ENCODE data around the gene GLB1L3.

GRCh38 chr11:134313821-134314607 is 37.8 kb downstream of the GLB1L3 start:
- TF ChIP-seq CTCF (IDR thresholded peaks at IDR 0.05; ENCODE audit: extremely low read depth in 1 of 2, insufficient read depth in 1 of 2, low read depth in 1 of 2, low read length in 2 of 2): no peak
- TF ChIP-seq POLR2AphosphoS5 (IDR thresholded peaks at IDR 0.05; ENCODE audit: insufficient read depth, low read depth, low read length): no peak
- no peak for TF ChIP-seq MYC (IDR thresholded peaks at IDR 0.05; ENCODE audit: low read depth, low read length)
- no peak for TF ChIP-seq EZH2 (IDR thresholded peaks at IDR 0.05; ENCODE audit: borderline replicate concordance, low read depth, low read length, severe bottlenecking)
- no peak for TF ChIP-seq POLR2A (IDR thresholded peaks at IDR 0.05; ENCODE audit: low read depth, low read length)
- no peak for TF ChIP-seq MAX (IDR thresholded peaks at IDR 0.05; ENCODE audit: insufficient read depth, insufficient read length)
- no peak for TF ChIP-seq JUN (IDR thresholded peaks at IDR 0.05; ENCODE audit: borderline replicate concordance, insufficient read depth, insufficient read length, low read depth)
- TF ChIP-seq FOS (IDR thresholded peaks at IDR 0.05; ENCODE audit: borderline replicate concordance, insufficient read depth, low read length): no peak
- TF ChIP-seq GATA2 (IDR thresholded peaks at IDR 0.05; ENCODE audit: insufficient read depth, insufficient read length, low read depth, low read length): no peak
